ENCODE results near the gene NECAB3.

- TF ChIP-seq CTCF (IDR thresholded peaks at IDR 0.05): no peak
- no peak for TF ChIP-seq POLR2A (IDR thresholded peaks at IDR 0.05)
Observed at GRCh38 chr20:33653900-33654596, 20.2 kb downstream of the NECAB3 start.

Measured in vagina (tissue), 2 donors.